GM23338 (cell line): ENCODE results near the gene FAM117B. TPM values are rescaled to one million over a fixed set of nuclear protein-coding genes. Genes with fewer than 3 reads are reported as not detected.
A peak's percentile ranks its signal among the peaks of the same experiment; 100 is the strongest.

Experiments used
- ATAC-seq: fragments of 200-7000 bp; cut with Tn5 transposase; 3 replicates; pipeline ENCODE4 v1.9.1; 2020
- DNase-seq: peaks from one replicate; pipeline ENCODE4 v3.0.0-alpha.2; 2015; ENCODE audit warnings: low spot score
- H2AFZ ChIP-seq: fragments of 200-600 bp; sonication (generic); 2 replicates; pipeline ENCODE4 v1.8.0; 2016; ENCODE audit warnings: antibody characterized with exemption, mild to moderate bottlenecking, moderate library complexity
- H3F3A ChIP-seq: fragments of 200-600 bp; sonication (generic); replicated peaks from 2 replicates; pipeline ENCODE4 v1.8.0; 2017; ENCODE audit warnings: antibody characterized with exemption, mixed run types, low read depth
- H3K27ac ChIP-seq: fragments of 200-600 bp; sonication (generic); 2 replicates; pipeline ENCODE4 v1.6.1; 2016; ENCODE audit warnings: low read depth
- H3K27me3 ChIP-seq: fragments of 200-600 bp; sonication (generic); 2 replicates; pipeline ENCODE4 v1.8.0; 2016; ENCODE audit warnings: mild to moderate bottlenecking, mixed run types, moderate library complexity; ENCODE audit not compliant: insufficient read depth
- H3K36me3 ChIP-seq: fragments of 200-600 bp; sonication (generic); 2 replicates; pipeline ENCODE4 v1.8.0; 2016; ENCODE audit warnings: mild to moderate bottlenecking; ENCODE audit not compliant: insufficient read depth
- H3K4me1 ChIP-seq: fragments of 200-600 bp; sonication (generic); 2 replicates; pipeline ENCODE4 v1.8.0; 2016; ENCODE audit warnings: mild to moderate bottlenecking, moderate library complexity; ENCODE audit not compliant: insufficient read depth
- H3K4me2 ChIP-seq: fragments of 200-600 bp; sonication (generic); 2 replicates; pipeline ENCODE4 v1.7.1; 2017; ENCODE audit warnings: mixed run types
- H3K4me3 ChIP-seq: fragments of 200-600 bp; sonication (generic); 2 replicates; pipeline ENCODE4 v1.6.1; 2016; ENCODE audit warnings: mixed run types
- H3K79me2 ChIP-seq: fragments of 200-600 bp; sonication (generic); replicated peaks from 2 replicates; pipeline ENCODE4 v1.8.0; 2017; ENCODE audit warnings: mild to moderate bottlenecking; ENCODE audit not compliant: insufficient read depth
- H3K9me2 ChIP-seq: fragments of 200-600 bp; sonication (generic); 2 replicates; pipeline ENCODE4 v1.8.0; 2017; ENCODE audit not compliant: insufficient read depth
- H4K20me1 ChIP-seq: fragments of 200-600 bp; sonication (generic); replicated peaks from 2 replicates; pipeline ENCODE4 v1.8.0; 2017; ENCODE audit warnings: mild to moderate bottlenecking; ENCODE audit not compliant: insufficient read depth
- H3K27ac Mint-ChIP-seq: 2 replicates; pipeline ENCODE4 v1.8.0; 2020; ENCODE audit warnings: inconsistent platforms, mild to moderate bottlenecking, moderate library complexity, mixed read lengths
- H3K27me3 Mint-ChIP-seq: 3 replicates; pipeline ENCODE4 v1.8.0; 2022; ENCODE audit warnings: low read depth, mild to moderate bottlenecking, moderate library complexity, mixed read lengths, inconsistent platforms; ENCODE audit not compliant: insufficient read depth, poor library complexity
- H3K36me3 Mint-ChIP-seq: 3 replicates; pipeline ENCODE4 v1.8.0; 2021; ENCODE audit warnings: low read depth, mild to moderate bottlenecking, inconsistent platforms, moderate library complexity, mixed read lengths
- H3K4me1 Mint-ChIP-seq: 3 replicates; pipeline ENCODE4 v1.8.0; 2020; ENCODE audit warnings: mild to moderate bottlenecking, inconsistent platforms, mixed read lengths
- H3K4me3 Mint-ChIP-seq: 3 replicates; pipeline ENCODE4 v1.8.0; 2021; ENCODE audit warnings: moderate library complexity, mild to moderate bottlenecking, inconsistent platforms, mixed read lengths
- H3K9me3 Mint-ChIP-seq: 3 replicates; pipeline ENCODE4 v1.8.0; 2020; ENCODE audit warnings: moderate library complexity, mild to moderate bottlenecking, inconsistent platforms, mixed read lengths
- CREB1 ChIP-seq: fragments of 250-450 bp; sonication (Bioruptor Pico); IDR thresholded peaks from 2 replicates; pipeline ENCODE4 v1.5.0; 2020; ENCODE audit warnings: low read depth, mild to moderate bottlenecking, moderate library complexity
- CTCF ChIP-seq, 2 experiments: fragments of 200-600 bp in 1 of 2; sonication (generic) in 1 of 2; conservative IDR thresholded peaks; 2 replicates each; pipeline versions ENCODE4 v1.5.1 to v1.6.1; 2016 to 2017; ENCODE audit warnings: antibody characterized with exemption in 2 of 2, low read depth in 2 of 2, mild to moderate bottlenecking in 2 of 2, moderate library complexity in 1 of 2
- EZH2 ChIP-seq: fragments of 200-600 bp; sonication (generic); IDR thresholded peaks from one replicate; pipeline ENCODE4 v1.8.0; 2017; ENCODE audit warnings: antibody characterized with exemption, mild to moderate bottlenecking, low read depth; ENCODE audit not compliant: unreplicated experiment
- EZH2phosphoT487 ChIP-seq: fragments of 200-600 bp; sonication (generic); IDR thresholded peaks from one replicate; pipeline ENCODE4 v1.8.1; 2018; ENCODE audit warnings: antibody characterized with exemption; ENCODE audit not compliant: unreplicated experiment
- JUNB ChIP-seq: IDR thresholded peaks from one replicate; pipeline ENCODE4 v1.6.1; 2016; ENCODE audit warnings: antibody characterized with exemption; ENCODE audit not compliant: unreplicated experiment
- NANOG ChIP-seq: IDR thresholded peaks from 2 replicates; pipeline ENCODE4 v1.6.1; 2016; ENCODE audit warnings: antibody characterized with exemption, borderline replicate concordance
- POLR2AphosphoS5 ChIP-seq: IDR thresholded peaks from 2 replicates; pipeline ENCODE4 v1.6.1; 2016; ENCODE audit warnings: antibody characterized with exemption, low read depth
- STAT1 ChIP-seq: IDR thresholded peaks from one replicate; pipeline ENCODE4 v1.6.1; 2016; ENCODE audit warnings: antibody characterized with exemption; ENCODE audit not compliant: unreplicated experiment
- ZNF114 ChIP-seq: fragments of 250-450 bp; sonication (Bioruptor Pico); IDR thresholded peaks from 2 replicates; pipeline ENCODE4 v1.5.0; 2020; ENCODE audit warnings: mild to moderate bottlenecking, moderate library complexity
- ZNF331 ChIP-seq: fragments of 250-450 bp; sonication (Bioruptor Pico); IDR thresholded peaks from 2 replicates; pipeline ENCODE4 v1.5.0; 2020; ENCODE audit warnings: low read depth, mild to moderate bottlenecking, moderate library complexity
- ZNF462 ChIP-seq: fragments of 250-450 bp; sonication (Bioruptor Pico); IDR thresholded peaks from 2 replicates; pipeline ENCODE4 v1.5.0; 2020; ENCODE audit warnings: mild to moderate bottlenecking, moderate library complexity
- polyA plus RNA-seq: library from polyadenylated mRNA; unstranded; fragments of >200 nt; fragmentation: Nextera tagmentation; extraction: Ambion mirVana; gene quantifications from 2 replicates; pipeline ENCODE4 v1.2.1, GENCODE V29; 2016
- total RNA-seq: library from RNA; depleted of rRNA; stranded (reverse); fragments of >200 nt; shearing (Covaris generic); gene quantifications from 2 replicates; pipeline ENCODE4 v1.2.3, GENCODE V29; 2014
- TF ChIP-seq, protein P1 (sequence below): IDR thresholded peaks from one replicate; pipeline ENCODE4 v1.6.1; 2018; ENCODE audit warnings: antibody characterized with exemption; ENCODE audit not compliant: unreplicated experiment
- TF ChIP-seq, protein P2 (sequence below): IDR thresholded peaks from 2 replicates; pipeline ENCODE4 v1.6.1; 2016; ENCODE audit warnings: antibody characterized with exemption

The FAM117B gene
- total and polyA plus RNA-seq, 2 experiments from 2014 or later: 8.4 to 23.0 TPM

DNA sequence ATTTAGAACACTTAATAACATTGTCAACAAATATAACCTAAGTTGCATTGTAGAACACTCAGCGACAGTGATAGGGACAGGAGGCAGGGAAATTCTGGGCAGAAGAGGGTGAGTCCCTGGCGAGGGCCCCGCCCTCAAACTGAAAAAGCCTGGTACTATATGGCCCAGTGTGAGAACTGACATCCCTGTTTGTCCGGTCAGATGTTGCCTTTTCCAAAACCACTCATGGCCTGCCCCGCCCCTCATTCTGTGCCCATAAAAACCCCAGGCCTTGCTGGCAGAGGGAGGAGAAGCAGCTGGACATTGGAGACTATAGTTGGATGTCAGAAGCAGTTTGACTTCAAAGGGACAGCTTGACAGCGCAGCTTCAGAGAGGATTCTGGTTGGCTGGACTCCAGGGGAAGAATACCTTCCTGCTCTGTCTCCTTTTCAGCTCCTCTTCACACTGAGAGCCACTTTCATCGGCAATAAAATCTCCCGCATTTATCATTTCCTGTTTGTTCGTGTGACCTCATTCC is 47.0 kb downstream of the FAM117B start:
- peaks cover 5% of the 10 kb centered on the region; the same call in 1 of the 3 replicates for H3K9me3 Mint-ChIP-seq
- peak; percentile 34 for ATAC-seq

More for the DNA sequence above, 47.0 kb downstream of the FAM117B start:
- peak; percentile 24 for DNase-seq
- peaks cover 82% of the 10 kb centered on the region for H3K79me2 ChIP-seq
- H3K27ac ChIP-seq: peak overlapping the region; percentile 39
- Mint-ChIP-seq H3K36me3 (peaks cover 3% of the 10 kb centered on the region; the same call in 1 of the 3 replicates), H3K27me3 (peaks cover 3% of the 10 kb centered on the region), H3K4me3 (no peak overlapping the region), H3K4me1 (peaks cover 25% of the 10 kb centered on the region), H3K27ac (no peak overlapping the region)
- no peak overlapping the region for H3K4me2 ChIP-seq
- H3K36me3 ChIP-seq: no peaks in the 10 kb centered on the region
- H3F3A ChIP-seq: no peaks in the 10 kb centered on the region
- no peak overlapping the region for H2AFZ ChIP-seq
- TF ChIP-seq NANOG (no peak), EZH2 (no peak), POLR2AphosphoS5 (no peak), CTCF (conservative IDR thresholded peaks at IDR 0.05; ENCODE audit: low read depth in 2 of 2) (no peak), CREB1 (CRISPR knock-in tag) (no peak), STAT1 (no peak), JUNB (no peak), ZNF331 (CRISPR knock-in tag) (no peak), ZNF114 (CRISPR knock-in tag) (no peak), EZH2phosphoT487 (no peak), ZNF462 (no peak)
- TF ChIP-seq, protein P1, sequence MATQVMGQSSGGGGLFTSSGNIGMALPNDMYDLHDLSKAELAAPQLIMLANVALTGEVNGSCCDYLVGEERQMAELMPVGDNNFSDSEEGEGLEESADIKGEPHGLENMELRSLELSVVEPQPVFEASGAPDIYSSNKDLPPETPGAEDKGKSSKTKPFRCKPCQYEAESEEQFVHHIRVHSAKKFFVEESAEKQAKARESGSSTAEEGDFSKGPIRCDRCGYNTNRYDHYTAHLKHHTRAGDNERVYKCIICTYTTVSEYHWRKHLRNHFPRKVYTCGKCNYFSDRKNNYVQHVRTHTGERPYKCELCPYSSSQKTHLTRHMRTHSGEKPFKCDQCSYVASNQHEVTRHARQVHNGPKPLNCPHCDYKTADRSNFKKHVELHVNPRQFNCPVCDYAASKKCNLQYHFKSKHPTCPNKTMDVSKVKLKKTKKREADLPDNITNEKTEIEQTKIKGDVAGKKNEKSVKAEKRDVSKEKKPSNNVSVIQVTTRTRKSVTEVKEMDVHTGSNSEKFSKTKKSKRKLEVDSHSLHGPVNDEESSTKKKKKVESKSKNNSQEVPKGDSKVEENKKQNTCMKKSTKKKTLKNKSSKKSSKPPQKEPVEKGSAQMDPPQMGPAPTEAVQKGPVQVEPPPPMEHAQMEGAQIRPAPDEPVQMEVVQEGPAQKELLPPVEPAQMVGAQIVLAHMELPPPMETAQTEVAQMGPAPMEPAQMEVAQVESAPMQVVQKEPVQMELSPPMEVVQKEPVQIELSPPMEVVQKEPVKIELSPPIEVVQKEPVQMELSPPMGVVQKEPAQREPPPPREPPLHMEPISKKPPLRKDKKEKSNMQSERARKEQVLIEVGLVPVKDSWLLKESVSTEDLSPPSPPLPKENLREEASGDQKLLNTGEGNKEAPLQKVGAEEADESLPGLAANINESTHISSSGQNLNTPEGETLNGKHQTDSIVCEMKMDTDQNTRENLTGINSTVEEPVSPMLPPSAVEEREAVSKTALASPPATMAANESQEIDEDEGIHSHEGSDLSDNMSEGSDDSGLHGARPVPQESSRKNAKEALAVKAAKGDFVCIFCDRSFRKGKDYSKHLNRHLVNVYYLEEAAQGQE: no peak
- TF ChIP-seq, protein P2, sequence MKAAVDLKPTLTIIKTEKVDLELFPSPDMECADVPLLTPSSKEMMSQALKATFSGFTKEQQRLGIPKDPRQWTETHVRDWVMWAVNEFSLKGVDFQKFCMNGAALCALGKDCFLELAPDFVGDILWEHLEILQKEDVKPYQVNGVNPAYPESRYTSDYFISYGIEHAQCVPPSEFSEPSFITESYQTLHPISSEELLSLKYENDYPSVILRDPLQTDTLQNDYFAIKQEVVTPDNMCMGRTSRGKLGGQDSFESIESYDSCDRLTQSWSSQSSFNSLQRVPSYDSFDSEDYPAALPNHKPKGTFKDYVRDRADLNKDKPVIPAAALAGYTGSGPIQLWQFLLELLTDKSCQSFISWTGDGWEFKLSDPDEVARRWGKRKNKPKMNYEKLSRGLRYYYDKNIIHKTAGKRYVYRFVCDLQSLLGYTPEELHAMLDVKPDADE: no peak
- peaks cover 19% of the 10 kb centered on the region; the same call in 1 of the 2 replicates for H3K4me1 ChIP-seq
- H3K4me3 ChIP-seq: no peak overlapping the region
- peaks cover 3% of the 10 kb centered on the region for H4K20me1 ChIP-seq
- no peaks in the 10 kb centered on the region for H3K27me3 ChIP-seq
- H3K9me2 ChIP-seq: no peaks in the 10 kb centered on the region; the same call in 1 of the 2 replicates
